GM19035 (cell line): ENCODE measurements around the gene GCSAM.

ENCODE experiments used
- ATAC-seq: cut with Tn5 transposase; IDR thresholded peaks from one replicate; pipeline ENCODE4 v1.9.1; 2021; ENCODE audit not compliant: unreplicated experiment

Gene GCSAM

DNA sequence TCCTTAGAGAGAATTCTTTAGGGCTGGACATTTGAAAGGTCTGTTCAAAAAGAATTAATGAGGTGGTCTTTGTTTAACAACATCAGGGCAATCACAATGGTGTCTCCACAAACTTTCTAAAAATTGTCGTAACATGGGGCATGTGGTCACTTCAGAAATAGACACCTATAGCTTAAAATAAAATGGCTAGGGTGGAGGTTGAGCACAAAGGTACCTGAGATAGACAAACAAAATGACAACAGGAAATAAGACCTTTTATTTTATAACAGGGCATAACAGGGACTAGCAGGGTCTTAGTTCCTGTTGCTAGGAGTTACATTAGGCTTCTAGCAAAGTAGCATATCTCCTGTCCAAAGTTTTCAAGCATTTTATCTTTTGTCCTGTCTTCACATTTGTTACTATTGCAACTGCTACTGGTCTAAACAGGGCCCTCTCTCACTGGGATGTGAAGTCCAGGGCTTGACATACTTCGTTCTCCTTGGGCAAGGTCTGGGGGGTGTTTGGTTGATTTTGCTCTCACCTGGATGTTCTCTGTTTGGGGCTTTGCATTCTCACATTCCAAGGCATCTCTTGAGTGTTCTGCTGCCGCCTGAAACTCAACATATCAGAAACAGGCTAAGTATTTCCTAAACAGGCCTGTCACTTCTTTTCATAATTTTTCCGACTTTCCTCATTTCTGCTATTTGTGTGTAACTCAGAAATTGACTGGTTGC lies 3.0 kb downstream of the GCSAM start:
- ATAC-seq: no peak

DNA sequence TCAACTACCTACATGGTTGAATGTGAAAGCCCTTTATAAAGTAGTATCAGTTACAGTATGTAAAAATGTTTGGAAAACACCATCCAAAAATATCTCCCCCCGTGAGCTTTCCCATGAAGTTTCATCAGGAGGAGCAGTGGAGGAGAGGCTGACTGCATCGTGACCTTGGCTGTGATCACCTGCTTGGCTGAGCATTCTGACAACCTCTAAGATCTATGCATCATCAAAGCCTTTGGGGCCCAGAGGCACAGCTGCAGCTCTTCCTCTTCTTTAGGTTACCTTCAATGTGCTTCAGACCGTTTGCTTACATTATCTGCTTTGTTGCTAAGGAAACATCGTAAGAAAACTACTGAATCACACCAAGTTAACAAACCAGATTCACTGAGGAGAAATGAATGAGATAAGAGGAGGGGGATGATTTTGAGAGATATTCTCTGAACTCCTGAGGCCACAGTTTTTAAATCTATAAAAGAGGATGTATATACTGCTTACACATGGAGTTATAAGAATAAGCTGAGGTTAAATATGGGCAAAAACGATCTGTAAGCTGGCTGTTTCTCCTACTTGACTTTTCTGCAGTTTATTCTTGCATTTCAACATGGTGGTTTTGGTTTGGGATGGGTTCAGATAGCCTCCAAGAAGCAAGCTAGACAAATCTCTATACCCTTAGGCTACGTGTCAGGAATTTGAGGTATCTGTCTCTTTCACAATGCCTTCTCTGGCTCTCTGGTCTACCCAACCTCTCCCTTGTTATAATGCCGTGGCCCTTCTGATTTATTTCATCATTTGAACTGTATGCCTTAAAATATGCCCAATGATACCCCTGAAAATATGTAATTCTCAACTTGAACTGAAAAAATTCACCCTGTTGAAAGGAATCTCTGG lies 4.0 kb downstream of the GCSAM start:
- peak; percentile 42 for ATAC-seq

DNA sequence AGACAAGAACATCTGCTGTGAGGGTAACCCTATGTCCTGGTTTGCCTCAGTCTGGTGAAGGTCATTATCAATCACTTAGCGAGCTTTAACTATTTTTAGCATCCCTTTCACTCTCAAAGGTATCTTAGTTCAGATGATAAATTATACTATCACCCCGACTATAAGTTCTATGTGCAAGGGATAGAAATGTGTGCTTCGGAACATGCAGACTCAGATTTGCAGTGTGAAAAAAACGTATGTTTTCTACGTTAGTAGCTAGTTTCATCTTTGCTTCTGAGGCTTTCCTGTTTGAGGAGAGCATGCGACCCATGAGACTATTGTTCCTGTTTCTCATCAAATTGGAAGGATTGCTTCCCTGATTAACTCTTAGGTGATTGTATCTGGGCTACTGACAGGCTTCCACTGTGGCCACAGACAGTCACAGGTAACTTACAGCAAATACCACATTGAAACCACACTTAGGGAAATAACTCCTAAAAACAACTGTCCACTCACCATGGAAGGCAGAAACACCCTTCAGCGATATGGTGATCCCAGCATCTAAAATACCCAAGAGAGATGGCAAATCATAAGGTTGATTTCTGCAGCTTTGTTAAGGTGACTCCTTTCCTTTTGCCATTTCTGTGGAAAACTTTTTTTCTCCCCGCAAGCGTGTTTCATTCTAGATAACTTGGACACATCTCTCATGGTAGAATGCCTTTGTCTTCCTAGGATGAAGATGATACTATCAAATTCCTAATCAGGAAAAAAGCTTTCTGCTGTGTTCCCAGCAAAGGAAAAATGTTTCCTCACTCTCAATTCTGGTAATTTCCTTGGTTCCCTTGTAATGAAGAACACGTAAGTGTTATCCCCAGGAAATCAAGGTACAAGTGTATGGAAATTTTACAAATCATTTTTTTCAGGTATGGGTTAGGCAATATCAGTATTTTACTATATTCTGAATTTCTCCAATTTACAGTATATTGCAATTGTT lies 5.2 kb downstream of the GCSAM start:
- no peak for ATAC-seq

DNA sequence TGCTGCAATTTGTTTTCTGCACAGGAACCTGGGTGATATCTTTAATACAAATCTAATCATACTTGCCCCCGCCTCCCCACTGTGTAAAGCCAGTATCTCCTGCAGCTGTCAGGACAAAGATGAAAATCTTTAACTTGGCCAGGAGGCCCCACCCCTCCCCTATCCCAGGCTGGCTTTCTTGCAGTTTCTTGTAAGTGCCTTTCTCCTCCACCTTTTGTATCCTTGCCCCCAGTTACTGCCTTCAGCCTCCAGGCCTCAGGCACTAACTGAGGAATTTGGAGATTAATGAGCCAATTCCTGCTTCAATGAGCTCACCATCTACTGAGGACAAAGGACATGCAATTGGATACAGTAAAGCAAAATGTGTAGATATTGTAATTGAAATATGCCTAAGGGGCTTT lies 6.5 kb downstream of the GCSAM start:
- no peak for ATAC-seq

DNA sequence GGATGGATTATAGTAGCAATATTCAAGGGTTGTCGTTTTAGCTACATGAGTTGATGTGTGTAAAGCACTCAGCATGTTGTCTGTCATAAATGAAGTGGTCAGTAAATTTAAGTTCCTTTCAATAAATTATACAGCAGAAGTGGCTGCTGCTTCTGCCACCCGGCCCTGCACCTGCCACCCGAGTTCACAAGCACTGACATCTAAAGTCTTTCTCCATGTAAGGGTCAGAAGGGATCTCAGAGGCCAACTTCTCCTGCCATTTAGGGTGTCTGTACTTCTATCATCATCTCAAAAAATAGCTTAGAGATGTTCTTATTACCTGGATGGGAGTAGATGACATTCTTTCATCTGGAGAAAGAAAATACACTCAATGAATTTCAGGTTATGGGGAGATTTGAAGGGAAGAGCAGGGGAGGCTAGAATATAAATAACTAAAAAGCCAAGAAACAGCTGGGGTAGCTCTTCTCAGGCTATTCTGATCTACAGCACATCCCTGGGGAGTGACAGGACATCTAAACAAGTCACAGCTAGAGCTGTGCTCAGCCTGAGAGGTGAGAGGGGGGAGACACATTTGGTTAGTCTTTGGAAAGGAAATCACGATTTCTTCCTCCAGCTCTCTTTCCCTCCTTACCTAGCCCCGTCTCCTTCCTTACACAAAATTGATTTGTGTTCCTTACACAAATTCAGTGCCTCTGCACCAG lies 8.0 kb downstream of the GCSAM start:
- no peak for ATAC-seq

DNA sequence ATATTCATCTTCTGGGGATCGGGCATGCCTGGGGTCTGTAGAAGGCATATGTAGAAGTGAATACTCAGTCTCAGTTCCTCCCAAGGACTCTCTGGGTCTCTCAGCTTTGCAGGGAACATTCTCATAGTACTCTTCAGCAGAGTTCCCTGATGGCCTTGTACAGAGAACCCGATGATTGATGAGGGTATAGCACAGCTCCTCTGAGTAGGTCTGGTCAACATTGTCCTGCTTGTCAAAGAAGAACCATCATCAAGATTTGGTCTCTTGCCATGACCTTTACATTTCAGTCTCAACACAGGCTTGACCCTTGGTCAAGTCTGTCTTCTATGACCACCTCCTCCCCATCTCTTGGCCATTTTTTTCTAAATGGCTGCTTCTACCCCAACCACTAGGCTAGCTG lies 9.5 kb downstream of the GCSAM start:
- no peak for ATAC-seq

DNA sequence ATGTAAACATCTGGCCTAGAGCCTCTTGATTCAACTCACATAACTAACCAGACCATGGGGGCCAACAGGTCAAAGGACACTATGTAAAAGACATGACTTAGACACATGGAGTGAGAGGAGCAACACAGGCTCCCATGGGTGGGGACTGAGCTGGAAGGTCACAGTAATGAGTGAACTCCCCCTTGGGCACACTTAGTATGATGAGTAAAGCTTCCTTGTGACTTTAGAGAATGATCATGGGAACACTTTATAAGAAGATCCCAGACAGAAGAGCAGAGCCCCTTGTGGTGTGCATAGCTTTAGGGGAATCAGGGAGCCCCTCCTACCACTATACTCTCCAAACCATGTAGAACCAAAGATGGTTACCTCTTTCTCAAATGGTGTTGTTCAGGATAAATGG lies 10.2 kb downstream of the GCSAM start:
- no peak for ATAC-seq

DNA sequence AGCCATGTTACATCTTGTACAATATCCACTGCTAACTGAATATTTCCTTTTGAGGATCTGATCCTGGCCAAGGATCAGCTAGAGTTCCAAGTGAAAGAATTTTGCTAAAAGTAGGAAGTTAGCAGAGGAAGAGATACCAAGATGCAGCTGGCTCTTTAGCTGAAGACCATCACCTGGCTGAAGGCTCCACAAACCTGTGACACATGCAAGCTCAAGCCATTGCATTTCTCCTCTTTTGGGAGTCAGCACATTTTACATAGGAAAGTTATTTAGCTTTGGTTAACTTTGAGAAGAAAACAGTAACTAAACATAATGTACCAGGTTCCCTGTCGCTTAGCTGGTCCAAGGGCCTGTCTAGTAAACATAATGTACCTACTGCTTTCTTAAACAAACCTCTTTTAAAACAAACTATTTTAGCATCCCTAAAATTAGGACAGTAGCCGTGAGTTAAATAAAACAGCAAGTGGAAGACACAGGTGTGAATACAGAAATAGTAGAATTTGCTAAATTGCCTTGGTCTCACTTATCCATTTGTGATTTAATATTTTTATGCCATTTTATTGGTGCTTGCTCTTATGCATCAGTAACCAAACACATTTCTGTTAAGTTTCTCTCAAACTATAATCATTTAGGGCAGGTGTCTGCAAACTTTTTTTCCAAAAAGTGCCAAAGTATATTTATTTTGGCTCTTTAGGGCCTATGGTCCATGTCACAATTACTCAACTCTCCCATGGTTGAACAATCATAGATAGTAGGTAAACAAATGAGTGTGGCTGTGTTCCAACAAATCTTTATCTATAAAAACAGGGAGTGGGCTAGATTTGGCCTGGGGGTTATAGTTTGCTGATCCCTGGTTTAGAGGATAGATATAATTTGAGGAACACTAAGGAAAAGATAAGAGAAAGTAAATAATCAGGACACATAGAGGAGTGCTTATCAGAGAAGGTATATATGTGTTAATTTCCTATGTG lies 11.2 kb downstream of the GCSAM start:
- no peak for ATAC-seq

DNA sequence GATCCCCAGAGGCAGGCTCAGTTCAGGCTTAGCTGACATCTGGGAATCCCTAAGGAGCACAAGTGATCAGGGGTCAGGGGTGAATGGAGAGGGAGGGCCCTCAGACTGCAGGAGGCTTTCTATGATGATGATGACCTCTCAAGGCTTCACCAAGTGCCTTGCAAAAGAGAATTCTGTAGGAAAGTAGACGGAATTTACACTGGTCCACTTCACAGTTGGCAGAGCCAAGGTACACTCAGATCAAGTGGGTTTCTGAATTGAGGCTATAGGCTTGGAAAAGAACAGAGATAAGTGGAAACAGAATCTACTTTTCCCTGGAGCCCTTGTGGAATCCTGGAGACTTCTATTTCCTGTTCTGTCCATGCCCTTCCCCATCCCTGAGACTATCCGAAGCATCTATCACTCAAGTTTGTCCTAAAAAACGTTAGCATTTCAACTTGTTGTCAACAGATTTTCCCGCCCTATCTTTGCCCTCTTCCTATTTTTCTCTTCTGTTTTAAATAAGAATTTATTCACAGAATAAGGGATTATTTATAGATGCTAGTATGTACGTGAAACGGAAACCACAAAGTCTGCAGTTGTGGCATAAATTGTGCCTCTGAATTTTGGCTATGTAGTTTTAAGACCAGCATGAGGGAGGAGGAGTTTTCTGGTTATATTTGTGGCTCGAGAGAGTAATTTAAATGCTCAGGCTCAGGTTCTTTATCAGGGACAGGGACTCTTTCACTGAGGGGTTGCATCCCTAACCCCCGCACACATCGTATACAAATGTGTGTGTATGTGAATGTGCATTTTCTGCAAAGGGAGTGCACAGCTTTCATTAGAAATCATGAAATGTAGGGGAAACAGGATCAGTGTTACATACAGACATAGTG lies 12.8 kb downstream of the GCSAM start:
- no peak for ATAC-seq

DNA sequence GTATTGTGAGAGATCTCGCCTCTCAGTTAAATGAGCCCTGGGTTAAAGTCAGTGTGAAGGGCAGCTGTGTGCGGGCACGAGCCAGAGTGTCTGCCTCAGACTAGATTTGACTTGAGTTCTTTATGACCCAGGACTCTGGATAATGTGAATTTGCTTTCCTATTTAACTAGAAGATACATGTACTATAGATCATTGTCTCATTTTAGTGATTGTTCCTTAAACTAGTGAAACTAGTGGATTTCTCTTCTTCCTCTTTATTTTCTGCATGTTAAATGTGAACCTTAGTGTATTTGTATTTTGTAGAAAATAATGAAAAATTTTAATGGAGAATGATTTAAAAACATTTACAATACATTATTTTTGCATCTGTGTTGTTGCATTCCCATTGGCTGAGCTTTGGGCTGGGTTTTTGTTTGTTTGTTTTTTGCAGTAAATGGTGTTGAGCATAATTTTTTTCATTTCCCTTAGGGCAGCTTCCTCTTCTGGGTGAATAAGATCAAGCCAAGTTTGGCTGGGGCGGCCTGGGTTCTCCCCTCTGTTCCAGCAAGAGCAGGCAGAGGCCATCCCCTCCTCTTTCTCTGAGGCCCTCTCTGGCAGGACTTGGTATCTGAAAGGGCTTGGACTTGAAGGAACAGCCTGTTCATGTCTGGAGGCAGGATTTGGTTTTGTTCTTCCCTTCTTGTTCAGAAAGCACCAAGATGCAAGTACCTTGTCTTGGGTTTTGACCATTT lies 15.0 kb downstream of the GCSAM start:
- no peak for ATAC-seq

DNA sequence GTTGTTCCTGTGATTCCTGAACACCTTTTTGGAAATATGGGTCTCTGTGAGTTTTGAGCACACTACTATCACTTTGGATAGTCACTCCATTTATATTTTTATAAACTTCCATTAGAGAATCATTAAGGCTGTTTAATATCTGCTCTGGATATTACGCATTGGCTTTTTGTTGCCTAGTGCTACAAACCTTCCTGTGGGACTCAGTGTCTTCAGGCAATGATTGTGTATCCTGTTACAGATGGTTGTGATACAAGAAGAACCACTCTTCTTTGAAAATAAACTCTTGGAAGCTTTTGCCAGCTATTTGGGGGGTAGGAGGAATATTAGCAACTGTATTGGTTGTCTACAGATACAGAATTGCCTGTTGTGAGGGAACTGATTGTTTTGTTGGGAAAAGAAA lies 15.6 kb downstream of the GCSAM start:
- ATAC-seq: no peak

DNA sequence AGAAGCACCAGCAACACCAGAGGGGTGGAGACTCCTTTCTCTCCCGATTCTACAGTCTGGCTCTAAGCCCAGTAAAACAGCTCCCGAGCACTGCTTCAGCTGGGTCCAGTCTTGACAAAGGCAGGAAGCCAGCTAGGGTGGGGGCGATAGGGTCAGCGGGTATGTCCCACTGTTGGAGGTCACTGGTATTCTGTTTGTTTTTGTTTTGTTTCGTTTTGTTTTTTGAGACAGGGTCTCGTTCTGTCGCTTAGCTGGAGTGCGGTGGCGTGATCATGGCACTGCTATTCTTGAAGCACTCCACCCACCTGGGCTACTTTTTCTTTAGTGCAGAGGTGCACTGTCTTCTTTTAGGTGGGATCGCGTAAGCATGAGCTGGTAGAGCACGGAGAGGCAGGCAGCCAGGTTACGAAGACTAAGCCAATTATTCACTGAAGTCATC lies 16.3 kb downstream of the GCSAM start:
- no peak for ATAC-seq

DNA sequence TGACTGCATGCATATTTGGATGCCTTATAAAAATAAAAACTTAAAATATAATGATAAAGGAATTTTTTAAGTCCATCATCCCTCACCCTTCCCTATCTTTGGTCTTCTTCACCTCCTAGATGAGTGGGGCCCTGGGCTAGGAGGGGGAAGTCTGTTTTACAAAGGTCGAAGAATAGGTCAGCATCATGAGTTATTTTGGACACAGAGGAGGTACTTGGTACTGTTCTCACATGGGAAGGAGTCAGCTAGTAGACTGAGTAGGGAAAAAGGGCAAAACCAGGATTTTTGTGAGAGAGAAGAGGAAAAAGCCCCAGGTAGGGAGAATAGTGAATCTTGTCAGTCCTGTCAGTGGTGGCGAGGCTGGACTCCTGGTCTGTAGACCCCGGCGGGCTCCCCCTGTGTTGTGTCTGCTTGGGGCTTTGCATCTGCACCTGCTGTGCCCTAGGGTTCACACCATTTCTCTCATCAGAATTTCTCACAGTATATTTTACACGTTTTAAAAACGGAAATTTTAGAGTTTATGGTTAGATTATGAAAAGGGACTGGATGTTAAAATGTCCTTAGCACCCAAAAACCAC lies 17.2 kb downstream of the GCSAM start:
- no peak for ATAC-seq

DNA sequence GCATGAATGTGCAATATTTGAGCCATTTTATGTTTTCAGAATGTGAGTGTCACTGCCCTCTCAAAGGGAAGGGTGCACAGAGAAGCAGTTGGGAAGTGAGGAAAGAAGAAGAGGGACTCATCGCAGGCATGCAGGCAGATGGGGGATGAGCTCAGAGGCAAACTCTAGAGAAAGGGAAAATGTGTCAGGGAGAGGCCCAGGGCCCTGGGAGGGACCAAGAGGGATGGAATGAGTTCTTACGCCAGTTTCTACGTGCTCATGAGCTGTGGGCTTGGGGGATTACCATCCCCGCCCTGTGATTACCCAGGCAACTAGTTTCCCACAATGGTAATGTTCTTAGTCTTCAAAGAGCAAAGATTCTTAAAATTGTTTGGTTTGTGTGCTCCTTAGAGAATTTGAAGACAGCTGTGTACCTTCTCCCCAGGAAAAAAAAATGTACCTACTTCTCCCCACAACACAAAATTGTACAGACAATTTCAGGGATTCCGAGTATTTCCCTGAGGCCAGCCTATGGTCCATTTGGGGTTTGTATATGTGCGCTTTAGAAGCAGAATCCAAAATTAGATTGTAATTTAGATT lies 17.8 kb downstream of the GCSAM start:
- peak; percentile 42 for ATAC-seq

DNA sequence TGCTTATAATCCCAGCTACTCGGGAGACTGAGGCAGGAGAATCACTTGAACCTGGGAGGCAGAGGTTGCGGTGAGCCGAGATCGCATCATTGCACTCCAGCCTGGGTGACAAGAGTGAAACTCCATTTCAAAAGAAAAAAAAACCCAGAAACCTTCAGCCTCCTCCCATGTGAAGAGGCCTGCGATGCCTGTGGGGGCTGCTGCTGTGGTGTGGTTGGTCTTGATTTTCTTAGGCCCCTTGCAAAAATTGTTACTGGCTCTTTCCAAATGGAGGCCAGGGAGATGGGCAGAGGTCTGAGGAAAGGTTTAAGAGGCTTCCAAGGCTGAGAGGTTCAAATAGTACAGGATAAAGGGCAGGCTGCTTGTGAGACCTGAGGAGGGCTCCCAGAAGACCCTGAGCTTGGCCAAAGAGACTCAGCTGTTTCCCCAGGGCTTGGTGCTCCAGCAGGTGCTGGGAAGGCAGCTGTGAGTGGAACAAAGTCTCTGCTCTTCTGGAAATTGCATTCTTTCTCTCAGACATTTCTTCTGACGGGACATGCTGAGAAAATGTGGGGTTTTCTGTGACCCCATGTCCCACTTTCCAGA lies 18.4 kb downstream of the GCSAM start:
- ATAC-seq: no peak

DNA sequence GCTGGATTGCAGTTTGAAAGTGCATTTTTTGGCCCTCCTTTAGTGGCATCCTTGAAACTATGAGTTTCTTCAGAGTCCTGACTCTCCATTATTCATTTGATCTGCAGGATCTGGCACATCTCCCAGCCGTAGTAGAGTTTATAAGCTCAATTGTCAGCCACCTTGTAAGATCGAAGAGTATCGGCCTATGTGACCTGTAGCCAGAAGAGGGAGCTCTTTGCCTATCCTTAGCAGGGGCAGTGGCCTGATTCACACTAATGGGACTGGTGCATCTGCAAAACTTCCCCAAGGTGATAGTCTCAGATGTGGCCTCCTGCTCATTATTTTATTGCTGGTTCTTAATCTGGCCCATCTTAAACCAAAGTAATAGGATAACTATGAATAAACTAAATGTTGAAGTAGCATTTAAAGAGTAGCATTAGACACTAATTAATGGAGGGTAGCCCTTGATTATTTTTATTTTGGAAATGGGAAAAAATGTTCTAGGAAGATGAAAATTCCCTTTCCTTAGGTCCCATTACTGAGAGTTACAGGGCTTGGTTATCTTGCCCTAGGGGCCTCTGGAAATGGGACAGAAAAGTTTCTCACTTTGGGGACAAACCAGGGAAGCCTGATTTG lies 21.2 kb downstream of the GCSAM start:
- ATAC-seq: peak; percentile 45
